Measurements from ENCODE around the gene ITGAE. TPM values are rescaled to one million over a fixed set of nuclear protein-coding genes. Genes with fewer than 3 reads are reported as not detected.

ITGAE gene
- total RNA-seq, 1 experiment from 2014 or later: 20.9 TPM

DNA sequence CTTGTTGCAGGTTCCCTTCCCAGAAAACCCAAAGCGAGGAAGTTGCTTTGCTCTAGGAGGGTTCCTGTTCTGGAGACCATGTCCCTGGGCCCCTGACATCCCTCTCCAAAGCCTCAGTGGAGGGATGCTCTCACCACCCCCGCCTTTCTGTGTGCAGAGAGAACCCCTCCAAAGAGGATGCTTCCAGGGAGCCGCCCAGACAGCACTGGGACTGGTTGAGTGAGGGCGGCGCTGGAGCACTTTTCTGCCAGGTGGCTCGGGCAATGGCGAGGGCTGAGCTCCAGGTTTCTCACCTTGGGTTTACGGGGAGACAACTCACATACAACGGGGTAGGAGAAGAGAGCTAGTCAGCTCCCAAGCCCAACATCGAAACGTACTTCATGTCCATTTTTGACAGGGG is 125.1 kb downstream of the ITGAE start:
- TF ChIP-seq, protein P1, sequence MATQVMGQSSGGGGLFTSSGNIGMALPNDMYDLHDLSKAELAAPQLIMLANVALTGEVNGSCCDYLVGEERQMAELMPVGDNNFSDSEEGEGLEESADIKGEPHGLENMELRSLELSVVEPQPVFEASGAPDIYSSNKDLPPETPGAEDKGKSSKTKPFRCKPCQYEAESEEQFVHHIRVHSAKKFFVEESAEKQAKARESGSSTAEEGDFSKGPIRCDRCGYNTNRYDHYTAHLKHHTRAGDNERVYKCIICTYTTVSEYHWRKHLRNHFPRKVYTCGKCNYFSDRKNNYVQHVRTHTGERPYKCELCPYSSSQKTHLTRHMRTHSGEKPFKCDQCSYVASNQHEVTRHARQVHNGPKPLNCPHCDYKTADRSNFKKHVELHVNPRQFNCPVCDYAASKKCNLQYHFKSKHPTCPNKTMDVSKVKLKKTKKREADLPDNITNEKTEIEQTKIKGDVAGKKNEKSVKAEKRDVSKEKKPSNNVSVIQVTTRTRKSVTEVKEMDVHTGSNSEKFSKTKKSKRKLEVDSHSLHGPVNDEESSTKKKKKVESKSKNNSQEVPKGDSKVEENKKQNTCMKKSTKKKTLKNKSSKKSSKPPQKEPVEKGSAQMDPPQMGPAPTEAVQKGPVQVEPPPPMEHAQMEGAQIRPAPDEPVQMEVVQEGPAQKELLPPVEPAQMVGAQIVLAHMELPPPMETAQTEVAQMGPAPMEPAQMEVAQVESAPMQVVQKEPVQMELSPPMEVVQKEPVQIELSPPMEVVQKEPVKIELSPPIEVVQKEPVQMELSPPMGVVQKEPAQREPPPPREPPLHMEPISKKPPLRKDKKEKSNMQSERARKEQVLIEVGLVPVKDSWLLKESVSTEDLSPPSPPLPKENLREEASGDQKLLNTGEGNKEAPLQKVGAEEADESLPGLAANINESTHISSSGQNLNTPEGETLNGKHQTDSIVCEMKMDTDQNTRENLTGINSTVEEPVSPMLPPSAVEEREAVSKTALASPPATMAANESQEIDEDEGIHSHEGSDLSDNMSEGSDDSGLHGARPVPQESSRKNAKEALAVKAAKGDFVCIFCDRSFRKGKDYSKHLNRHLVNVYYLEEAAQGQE (IDR thresholded peaks at IDR 0.05; ENCODE audit: insufficient read depth in 1 of 2, low read depth in 2 of 2, low read length in 1 of 2): no peak
- TF ChIP-seq TCF7L2 (IDR thresholded peaks at IDR 0.05; ENCODE audit: low read depth, low read length): no peak
- no peak for TF ChIP-seq POLR2AphosphoS5 (IDR thresholded peaks at IDR 0.05; ENCODE audit: low read depth, low read length)
- TF ChIP-seq SIN3A (IDR thresholded peaks at IDR 0.05; ENCODE audit: borderline replicate concordance, insufficient read depth, low read depth, low read length): no peak
- TF ChIP-seq, protein P2, sequence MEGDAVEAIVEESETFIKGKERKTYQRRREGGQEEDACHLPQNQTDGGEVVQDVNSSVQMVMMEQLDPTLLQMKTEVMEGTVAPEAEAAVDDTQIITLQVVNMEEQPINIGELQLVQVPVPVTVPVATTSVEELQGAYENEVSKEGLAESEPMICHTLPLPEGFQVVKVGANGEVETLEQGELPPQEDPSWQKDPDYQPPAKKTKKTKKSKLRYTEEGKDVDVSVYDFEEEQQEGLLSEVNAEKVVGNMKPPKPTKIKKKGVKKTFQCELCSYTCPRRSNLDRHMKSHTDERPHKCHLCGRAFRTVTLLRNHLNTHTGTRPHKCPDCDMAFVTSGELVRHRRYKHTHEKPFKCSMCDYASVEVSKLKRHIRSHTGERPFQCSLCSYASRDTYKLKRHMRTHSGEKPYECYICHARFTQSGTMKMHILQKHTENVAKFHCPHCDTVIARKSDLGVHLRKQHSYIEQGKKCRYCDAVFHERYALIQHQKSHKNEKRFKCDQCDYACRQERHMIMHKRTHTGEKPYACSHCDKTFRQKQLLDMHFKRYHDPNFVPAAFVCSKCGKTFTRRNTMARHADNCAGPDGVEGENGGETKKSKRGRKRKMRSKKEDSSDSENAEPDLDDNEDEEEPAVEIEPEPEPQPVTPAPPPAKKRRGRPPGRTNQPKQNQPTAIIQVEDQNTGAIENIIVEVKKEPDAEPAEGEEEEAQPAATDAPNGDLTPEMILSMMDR (IDR thresholded peaks at IDR 0.05): no peak
- in situ Hi-C loops (cut with HindIII; ENCODE audit: low pct_unique_long_range_greater_than_20kb, low sequenced_read_pairs): no loop called here
- Histone ChIP-seq H3K4me3 (ENCODE audit: low read depth in 2 of 2, low read length in 2 of 2) (no peak overlapping the region), H3K9me3 (ENCODE audit: control insufficient read depth, insufficient read depth, low read depth, low read length) (no peaks in the 10 kb centered on the region), H3K36me3 (ENCODE audit: control insufficient read depth, insufficient read depth, low read length) (no peaks in the 10 kb centered on the region), H3K4me1 (ENCODE audit: control insufficient read depth, insufficient read depth, low read length) (no peaks in the 10 kb centered on the region), H3K27me3 (ENCODE audit: control insufficient read depth, insufficient read depth, low read length) (no peaks in the 10 kb centered on the region), H3K27ac (ENCODE audit: low read length) (no peak overlapping the region)
- POLR2A ChIA-PET: no interaction called here
- CTCF ChIA-PET: no interaction called here
- intact Hi-C loops (cut with micrococcal nuclease; ENCODE audit: unreplicated experiment): no loop called here
- no TSS peak for BruUV-seq (replicated peaks)
- ATAC-seq: no peak
- DNase-seq (ENCODE audit: low read depth, low spot score): no peak

DNA sequence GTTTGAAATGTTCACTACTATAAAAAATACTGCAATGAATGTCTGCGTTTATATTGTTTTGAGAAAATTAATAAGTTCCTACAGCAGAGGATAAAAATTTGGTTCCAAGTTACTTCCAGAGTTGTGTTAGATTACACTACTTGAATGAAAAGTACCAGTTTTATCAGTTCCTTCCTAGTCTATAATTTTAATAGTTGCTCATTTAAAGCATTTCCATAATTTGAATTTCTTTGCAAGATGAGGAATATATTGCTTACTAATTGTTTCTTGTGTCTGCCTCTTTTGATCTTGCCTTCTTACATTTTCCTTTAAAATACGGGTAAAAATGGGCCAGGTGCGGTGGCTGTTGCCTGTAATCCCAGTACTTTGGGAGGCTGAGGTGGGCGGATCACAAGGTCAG is 128.4 kb downstream of the ITGAE start:
- Histone ChIP-seq H3K27ac (ENCODE audit: low read length) (no peak overlapping the region), H3K27me3 (ENCODE audit: control insufficient read depth, insufficient read depth, low read length) (no peaks in the 10 kb centered on the region), H3K4me1 (ENCODE audit: control insufficient read depth, insufficient read depth, low read length) (0 out of 2 replicates have a peak, but pooled peaks cover 4% of the 10 kb centered on the region), H3K36me3 (ENCODE audit: control insufficient read depth, insufficient read depth, low read length) (peaks cover 9% of the 10 kb centered on the region; the same call in 1 of the 2 replicates), H3K4me3 (ENCODE audit: low read depth in 2 of 2, low read length in 2 of 2) (no peak overlapping the region), H3K9me3 (ENCODE audit: control insufficient read depth, insufficient read depth, low read depth, low read length) (no peaks in the 10 kb centered on the region)
- BruUV-seq (replicated peaks): no TSS peak
- ATAC-seq: no peak
- ChIA-PET CTCF (no interaction called here), POLR2A (no interaction called here)
- intact Hi-C loops (cut with micrococcal nuclease; ENCODE audit: unreplicated experiment): no loop called here
- in situ Hi-C loops (cut with HindIII; ENCODE audit: low pct_unique_long_range_greater_than_20kb, low sequenced_read_pairs): no loop called here
- no peak for DNase-seq (ENCODE audit: low read depth, low spot score)
- no peak for TF ChIP-seq SIN3A (IDR thresholded peaks at IDR 0.05; ENCODE audit: borderline replicate concordance, insufficient read depth, low read depth, low read length)
- TF ChIP-seq, protein P1 (IDR thresholded peaks at IDR 0.05; ENCODE audit: insufficient read depth in 1 of 2, low read depth in 2 of 2, low read length in 1 of 2): no peak
- TF ChIP-seq TCF7L2 (IDR thresholded peaks at IDR 0.05; ENCODE audit: low read depth, low read length): no peak
- TF ChIP-seq POLR2AphosphoS5 (IDR thresholded peaks at IDR 0.05; ENCODE audit: low read depth, low read length): no peak
- TF ChIP-seq, protein P2 (IDR thresholded peaks at IDR 0.05): no peak

Data from Panc1 (cell line).